NCI-H2029 (cell line): ENCODE data around the gene NADK2.

Experiments
- DNase-seq: peaks from one replicate; lab custom pipeline; 2025; lab: John Stamatoyannopoulos, UW

NADK2 gene

GRCh38 chr5:36246036-36246800 is 4.5 kb upstream of the NADK2 start:
- DNase-seq: no peak

GRCh38 chr5:36244076-36244475 is 2.4 kb upstream of the NADK2 start:
- no peak for DNase-seq

- no peak for DNase-seq
Observed at GRCh38 chr5:36243653-36244052, 1.9 kb upstream of the NADK2 start.

- DNase-seq: no peak
Observed at GRCh38 chr5:36242534-36243485, 1.1 kb upstream of the NADK2 start.

- DNase-seq: peak; percentile 7
Observed at GRCh38 chr5:36240779-36241630, 720 bp downstream of the NADK2 start.

- DNase-seq: no peak
Observed at GRCh38 chr5:36239370-36240293, 2.1 kb downstream of the NADK2 start.

GRCh38 chr5:36238502-36239295 is 3.0 kb downstream of the NADK2 start:
- DNase-seq: no peak

GRCh38 chr5:36237751-36238150 is 4.0 kb downstream of the NADK2 start:
- no peak for DNase-seq

GRCh38 chr5:36236801-36237200 is 4.9 kb downstream of the NADK2 start:
- DNase-seq: no peak

GRCh38 chr5:36232533-36232932 is 9.2 kb downstream of the NADK2 start:
- DNase-seq: no peak

GRCh38 chr5:36230151-36230790 is 11.5 kb downstream of the NADK2 start:
- DNase-seq: no peak

GRCh38 chr5:36228505-36228904 is 13.2 kb downstream of the NADK2 start:
- no peak for DNase-seq

- DNase-seq: no peak
Observed at GRCh38 chr5:36227046-36227445, 14.7 kb downstream of the NADK2 start.

GRCh38 chr5:36222620-36223019 is 19.1 kb downstream of the NADK2 start:
- DNase-seq: no peak

- no peak for DNase-seq
Observed at GRCh38 chr5:36217988-36218387, 23.7 kb downstream of the NADK2 start.

- DNase-seq: no peak
Observed at GRCh38 chr5:36217567-36217966, 24.2 kb downstream of the NADK2 start.

- DNase-seq: no peak
Observed at GRCh38 chr5:36215910-36216309, 25.8 kb downstream of the NADK2 start.

- DNase-seq: no peak
Observed at GRCh38 chr5:36214436-36214835, 27.3 kb downstream of the NADK2 start.

GRCh38 chr5:36209664-36210063 is 32.1 kb downstream of the NADK2 start:
- DNase-seq: no peak

GRCh38 chr5:36208786-36209185 is 32.9 kb downstream of the NADK2 start:
- no peak for DNase-seq
